Common myeloid progenitor, CD34-positive (primary cell): ENCODE measurements around the gene FES.
"Not testable (repeated sequence)": the region's sequence is repeated elsewhere in the genome, so short reads cannot be mapped to it uniquely, and the experiment has no call there.

ENCODE experiments used
- CTCF ChIA-PET: fragments of 350-600 bp; sonication (Branson Sonifier 250); formaldehyde crosslinking; loops from one replicate; lab custom pipeline; 2021; ENCODE audit warnings: antibody characterized with exemption; lab: Charles Lee
- POLR2A ChIA-PET: fragments of 350-600 bp; sonication (Branson Sonifier 250); formaldehyde crosslinking; loops from one replicate; lab custom pipeline; 2021; ENCODE audit warnings: antibody characterized with exemption; lab: Charles Lee
- DNase-seq, 3 donors: peaks; one replicate each; pipeline versions ENCODE4 v3.0.0 to v3.0.0-alpha.2; 2013
- H3K27ac ChIP-seq, 2 experiments: 1 replicate in 1 of 2; 2 replicates in 1 of 2; pipeline ENCODE4 v1.7.0; 2013; ENCODE audit warnings: inconsistent platforms in 2 of 2, low read length in 2 of 2, mild to moderate bottlenecking in 2 of 2, low read depth in 1 of 2, moderate library complexity in 1 of 2; ENCODE audit not compliant: severe bottlenecking in 2 of 2, insufficient read depth in 1 of 2, poor library complexity in 1 of 2
- H3K27me3 ChIP-seq, 5 experiments: replicated peaks in 2 of 5; 1 replicate in 3 of 5; 2 replicates in 2 of 5; pipeline versions ENCODE4 v1.6.1 to v1.7.0; 2013; ENCODE audit warnings: low read length in 4 of 5, mild to moderate bottlenecking in 2 of 5, moderate library complexity in 2 of 5, inconsistent platforms in 1 of 5; ENCODE audit not compliant: insufficient read depth in 5 of 5, control insufficient read depth in 4 of 5
- H3K36me3 ChIP-seq, 4 experiments: 1 replicate in 2 of 4; 2 replicates in 2 of 4; pipeline versions ENCODE4 v1.6.1 to v1.7.0; 2013; ENCODE audit warnings: low read length in 3 of 4, control low read depth in 1 of 4, mild to moderate bottlenecking in 1 of 4; ENCODE audit not compliant: control insufficient read depth in 4 of 4, insufficient read depth in 4 of 4
- H3K4me1 ChIP-seq, 4 experiments: 1 replicate in 3 of 4; 2 replicates in 1 of 4; pipeline versions ENCODE4 v1.6.1 to v1.7.1; 2013; ENCODE audit warnings: low read length in 3 of 4, mild to moderate bottlenecking in 3 of 4, control low read depth in 1 of 4, inconsistent platforms in 1 of 4, moderate library complexity in 1 of 4; ENCODE audit not compliant: control insufficient read depth in 4 of 4, insufficient read depth in 4 of 4; ENCODE audit errors: control extremely low read depth in 1 of 4
- H3K4me3 ChIP-seq, 7 experiments: 1 replicate in 4 of 7; 2 replicates in 3 of 7; pipeline versions ENCODE4 v1.5.1 to v1.7.0; 2013; ENCODE audit warnings: mild to moderate bottlenecking in 7 of 7, low read length in 6 of 7, moderate library complexity in 6 of 7, inconsistent platforms in 2 of 7, low read depth in 2 of 7, control low read depth in 1 of 7; ENCODE audit not compliant: insufficient read depth in 4 of 7, control insufficient read depth in 1 of 7; ENCODE audit errors: extremely low read depth in 1 of 7
- H3K9me3 ChIP-seq, 5 experiments: 1 replicate in 4 of 5; 2 replicates in 1 of 5; pipeline versions ENCODE4 v1.6.1 to v1.7.1; 2013; ENCODE audit warnings: low read length in 4 of 5, mild to moderate bottlenecking in 2 of 5, inconsistent platforms in 1 of 5, low read depth in 1 of 5, moderate library complexity in 1 of 5; ENCODE audit not compliant: control insufficient read depth in 4 of 5, insufficient read depth in 2 of 5; ENCODE audit errors: control extremely low read depth in 1 of 5
- WGBS: methylation state at CpG from one replicate; pipeline ENCODE4 v1.1.5; 2013; ENCODE audit not compliant: insufficient coverage; 5-methylcytosine and 5-hydroxymethylcytosine counted together

Gene FES

GRCh38 chr15:90924375-90924774 is 40.1 kb downstream of the FES start:
- peaks cover 4 to 11% (median 10%) of the 10 kb centered on the region in 4 experiments for H3K4me1 ChIP-seq
- WGBS, result 97% methylated on average over 4 of the region's 5 CpGs
- no peak overlapping the region for H3K4me3 ChIP-seq
- no peaks in the 10 kb centered on the region for H3K9me3 ChIP-seq
- DNase-seq, result no peak
- no peak overlapping the region for H3K27ac ChIP-seq
- POLR2A ChIA-PET, result no interaction called here
- H3K36me3 ChIP-seq, result peaks cover 13 to 27% (median 24%) of the 10 kb centered on the region in 4 experiments
- H3K27me3 ChIP-seq, result no peaks in the 10 kb centered on the region
- CTCF ChIA-PET, result interaction anchor here (1.6 to 6.3 kb wide), 2 partner anchors 9 to 22 kb away, joined by 5 to 46 read pairs; partner anchors contain the start of genes HDDC3, MAN2A2 and UNC45A

DNA sequence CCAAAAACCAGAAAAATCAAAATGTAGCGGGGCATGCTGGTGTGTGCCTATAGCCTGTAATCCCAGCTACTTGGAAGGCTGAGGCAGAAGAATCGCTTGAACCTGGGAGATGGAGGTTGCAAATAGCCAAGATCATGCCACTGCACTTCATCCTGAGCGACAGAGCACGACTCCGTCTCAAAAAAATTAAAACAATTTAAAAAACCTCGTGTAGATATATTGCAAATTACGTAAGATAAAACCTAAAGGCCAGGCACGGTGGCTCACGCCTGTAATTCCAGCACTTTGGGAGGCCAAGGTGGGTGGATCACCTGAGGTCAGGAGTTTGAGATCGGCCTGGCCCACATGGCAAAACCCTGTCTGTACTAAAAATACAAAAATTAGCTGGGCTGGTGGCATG is 42.5 kb downstream of the FES start:
- H3K27ac ChIP-seq, H3K36me3 ChIP-seq, H3K4me3 ChIP-seq, DNase-seq, H3K27me3 ChIP-seq, H3K9me3 ChIP-seq, POLR2A ChIA-PET: not testable (repeated sequence)
- CTCF ChIA-PET, result interaction anchor here (1.7 kb wide), 1 partner anchor 31 kb away, joined by 4 read pairs; no protein-coding TSS in a partner anchor
- WGBS, result 97% methylated on average over 7 of the region's 10 CpGs
- peaks cover 16 to 35% (median 25%) of the 10 kb centered on the region in 4 experiments for H3K4me1 ChIP-seq

DNA sequence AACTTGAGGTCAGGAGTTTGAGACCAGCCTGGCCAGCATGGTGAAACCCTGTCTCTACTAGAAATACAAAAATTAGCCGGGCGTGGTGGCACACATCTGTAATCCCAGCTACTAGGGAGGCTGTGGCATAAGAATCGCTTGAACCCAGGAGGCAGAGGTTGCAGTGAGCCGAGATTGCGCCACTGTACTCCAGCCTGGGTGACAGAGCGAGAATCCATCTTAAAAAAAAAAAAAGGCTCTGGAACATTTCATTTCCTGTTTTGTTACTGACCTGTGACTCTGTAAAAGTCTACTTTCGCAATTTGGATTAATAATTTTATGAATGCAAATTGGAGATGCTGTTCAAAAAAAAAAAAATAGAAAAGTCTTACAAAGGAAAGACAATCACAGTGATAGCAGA is 43.8 kb downstream of the FES start:
- H3K4me1 ChIP-seq, result peaks cover 16 to 45% (median 32%) of the 10 kb centered on the region in 4 experiments
- H3K9me3 ChIP-seq, POLR2A ChIA-PET, H3K36me3 ChIP-seq, DNase-seq, H3K4me3 ChIP-seq, H3K27me3 ChIP-seq, H3K27ac ChIP-seq: not testable (repeated sequence)
- CTCF ChIA-PET, result interaction anchor here (1.1 kb wide), 1 partner anchor 42 kb away, joined by 3 read pairs; no protein-coding TSS in a partner anchor
- 100% methylated on average over 4 of the region's 7 CpGs for WGBS

DNA sequence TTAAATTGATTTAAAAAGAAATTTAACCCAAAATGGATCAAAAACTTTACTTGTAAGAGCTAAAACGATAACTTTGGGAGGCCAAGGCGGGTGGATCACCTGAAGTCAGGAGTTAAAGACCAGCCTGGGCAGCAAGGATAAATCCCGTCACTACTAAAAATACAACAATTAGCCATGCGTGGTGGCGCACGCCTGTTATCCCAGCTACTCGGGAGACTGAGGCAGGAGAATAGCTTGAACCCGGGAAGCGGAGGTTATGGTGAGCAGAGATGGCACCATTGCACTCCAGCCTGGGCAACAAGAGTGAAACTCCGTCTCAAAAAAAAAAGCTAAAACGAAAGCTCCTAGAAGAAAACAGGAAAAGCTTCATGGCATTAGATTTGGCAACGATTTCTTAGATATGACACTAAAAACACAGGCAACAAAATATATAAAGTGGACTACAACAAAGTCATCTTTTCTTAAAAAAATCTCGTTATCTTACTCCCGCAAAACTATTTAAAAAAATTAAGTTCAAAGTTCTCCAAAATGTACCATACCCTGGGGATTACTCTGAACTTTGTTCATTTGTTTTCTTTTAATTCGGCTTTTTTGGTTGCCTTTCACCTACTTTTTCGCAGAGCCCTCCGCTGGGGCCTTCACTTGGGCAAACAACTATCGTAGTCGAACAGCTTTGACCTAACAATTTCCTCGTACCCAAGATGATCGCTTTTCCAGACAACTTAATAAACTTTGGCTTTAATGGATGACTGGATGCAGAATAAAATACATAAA is 45.1 kb downstream of the FES start:
- H3K36me3 ChIP-seq, result no peaks in the 10 kb centered on the region
- no peaks in the 10 kb centered on the region for H3K9me3 ChIP-seq
- WGBS, result 21% methylated on average over 9 of the region's 21 CpGs
- POLR2A ChIA-PET, result interaction anchor here (0.6 to 4.9 kb wide), 2 partner anchors 11 to 27 kb away, joined by 3 to 32 read pairs; partner anchors contain the start of gene MAN2A2
- peak overlapping the region; percentile 55 to 91 (median 78) for H3K4me3 ChIP-seq
- H3K27ac ChIP-seq, result peak overlapping the region; percentile 59 to 89
- DNase-seq, result no peak
- H3K4me1 ChIP-seq, result peaks cover 17 to 50% (median 40%) of the 10 kb centered on the region in 4 experiments
- CTCF ChIA-PET, result interaction anchor here (1.1 to 8.6 kb wide), 7 partner anchors 8 to 281 kb away, joined by 3 to 258 read pairs (median 7); partner anchors contain the start of gene MAN2A2
- no peaks in the 10 kb centered on the region for H3K27me3 ChIP-seq

DNA sequence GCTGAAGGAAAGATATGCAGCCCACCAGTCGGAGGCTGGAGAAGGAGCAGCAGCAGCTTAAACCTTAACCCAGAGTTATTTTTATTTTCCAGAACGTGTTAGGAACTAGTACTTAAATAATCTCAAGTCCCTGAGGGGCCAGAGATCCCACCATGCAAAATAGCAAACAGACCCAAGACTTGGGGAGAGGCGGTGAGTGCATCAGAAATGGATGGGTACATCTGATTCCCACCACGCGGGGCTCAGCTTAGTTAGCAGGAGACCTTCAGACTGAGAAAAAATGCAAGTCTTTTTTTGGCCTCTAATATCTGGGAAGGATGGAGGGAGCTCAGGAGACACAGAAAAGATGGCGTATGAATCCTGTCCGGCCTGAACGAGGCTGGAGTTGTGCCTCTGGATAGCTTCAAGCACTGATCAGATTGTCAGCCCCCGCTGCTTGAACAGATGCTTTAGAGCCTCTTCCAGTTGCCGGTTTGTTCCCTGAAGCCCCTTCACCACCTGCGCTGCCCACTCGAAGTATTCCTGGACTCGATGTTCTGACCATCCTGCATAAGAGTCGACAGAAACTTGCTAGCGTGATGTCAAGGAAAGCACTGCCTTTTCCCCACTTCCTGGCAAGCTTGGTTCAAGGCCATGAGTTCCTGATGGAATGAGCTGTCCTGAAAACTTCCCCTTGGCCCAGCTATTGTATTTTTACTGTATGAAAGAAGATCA is 46.7 kb downstream of the FES start:
- Histone ChIP-seq H3K9me3 (no peaks in the 10 kb centered on the region), H3K27ac (peak overlapping the region in 1 of 2 experiments; percentile 89), H3K4me1 (peaks cover 20 to 63% (median 52%) of the 10 kb centered on the region in 4 experiments), H3K4me3 (peak overlapping the region in 5 of 7 experiments; percentile 69 to 91 (median 89)), H3K36me3 (no peaks in the 10 kb centered on the region), H3K27me3 (no peaks in the 10 kb centered on the region)
- 70% methylated on average over 14 of the region's 15 CpGs for WGBS
- no peak for DNase-seq
- ChIA-PET CTCF (interaction anchor here (0.6 to 13.1 kb wide), 20 partner anchors 8 to 342 kb away, joined by 3 to 258 read pairs (median 8); partner anchors contain the start of genes FES, MAN2A2 and RCCD1), POLR2A (interaction anchor here (0.5 to 4.9 kb wide), 3 partner anchors 15 to 42 kb away, joined by 5 to 32 read pairs (median 7); partner anchors contain the start of gene MAN2A2)

DNA sequence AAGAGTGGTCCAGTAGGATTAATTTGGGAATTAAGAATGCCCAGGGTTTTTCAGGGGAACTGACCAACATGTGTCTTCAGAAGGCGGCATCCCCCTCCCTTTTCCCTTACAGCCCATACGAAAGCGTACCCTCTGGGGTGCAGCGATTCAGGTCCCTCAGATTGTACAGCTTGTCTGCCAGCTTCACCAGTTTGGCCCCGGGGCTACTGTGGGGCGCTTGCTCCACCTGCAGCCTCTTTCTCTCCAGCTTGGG is 47.2 kb downstream of the FES start:
- Histone ChIP-seq H3K36me3 (peaks cover 0 to 3% (median 2%) of the 10 kb centered on the region in 4 experiments), H3K4me1 (peaks cover 20 to 68% (median 57%) of the 10 kb centered on the region in 4 experiments), H3K9me3 (no peaks in the 10 kb centered on the region), H3K4me3 (peak overlapping the region; percentile 55 to 91 (median 87)), H3K27me3 (no peaks in the 10 kb centered on the region), H3K27ac (peak overlapping the region in 1 of 2 experiments; percentile 89)
- WGBS, result 11% methylated on average over 6 of the region's 6 CpGs
- ChIA-PET POLR2A (interaction anchor here (0.5 to 4.9 kb wide), 4 partner anchors 16 to 576 kb away, joined by 4 to 32 read pairs (median 6); partner anchors contain the start of gene MAN2A2), CTCF (interaction anchor here (0.7 to 13.1 kb wide), 19 partner anchors 8 to 341 kb away, joined by 3 to 258 read pairs (median 9); partner anchors contain the start of genes FES, MAN2A2 and RCCD1)
- DNase-seq, result no peak
